ENCODE data around the gene CERS1. TPM values are rescaled to one million over a fixed set of nuclear protein-coding genes. Genes with fewer than 3 reads are reported as not detected.
A peak's percentile ranks its signal among the peaks of the same experiment; 100 is the strongest.

The CERS1 gene
- total RNA-seq, 1 experiment from 2014 or later: 11.4 TPM

GRCh38 chr19:18921593-18921992 lies 25.6 kb upstream of the CERS1 start:
- TF ChIP-seq EZH2 (IDR thresholded peaks at IDR 0.05; ENCODE audit: borderline replicate concordance, low read depth, low read length, poor library complexity, severe bottlenecking) (no peak), CTCF (conservative IDR thresholded peaks at IDR 0.05; ENCODE audit: low read depth, low read length) (no peak)
- no peak for DNase-seq (ENCODE audit: low spot score)
- no peak overlapping the region for H3K4me3 ChIP-seq (ENCODE audit: low read depth, low read length, poor library complexity, severe bottlenecking)
- no peaks in the 10 kb centered on the region for H3K9me3 ChIP-seq (ENCODE audit: low read depth, low read length, poor library complexity, severe bottlenecking)
- ChIA-PET POLR2A (ENCODE audit: low non-redundant PET) (no interaction called here), CTCF (no interaction called here)
- BruUV-seq (replicated peaks): no TSS peak
- H3K27ac ChIP-seq (ENCODE audit: low read depth, low read length, poor library complexity, severe bottlenecking): no peak overlapping the region
- peaks cover 36% of the 10 kb centered on the region for H3K36me3 ChIP-seq (ENCODE audit: insufficient read depth, low read length, poor library complexity, severe bottlenecking)
- no peaks in the 10 kb centered on the region for H3K27me3 ChIP-seq (replicated peaks; ENCODE audit: insufficient read depth, low read depth, low read length, poor library complexity)
- H3K4me1 ChIP-seq (ENCODE audit: insufficient read depth, low read length, poor library complexity, severe bottlenecking): peaks cover 6% of the 10 kb centered on the region
- intact Hi-C loops (cut with micrococcal nuclease; ENCODE audit: unreplicated experiment): no loop called here

- Histone ChIP-seq H3K27me3 (replicated peaks; ENCODE audit: insufficient read depth, low read depth, low read length, poor library complexity) (no peaks in the 10 kb centered on the region), H3K9me3 (ENCODE audit: low read depth, low read length, poor library complexity, severe bottlenecking) (no peaks in the 10 kb centered on the region), H3K4me3 (ENCODE audit: low read depth, low read length, poor library complexity, severe bottlenecking) (peak overlapping the region; percentile 77), H3K36me3 (ENCODE audit: insufficient read depth, low read length, poor library complexity, severe bottlenecking) (peaks cover 31% of the 10 kb centered on the region), H3K27ac (ENCODE audit: low read depth, low read length, poor library complexity, severe bottlenecking) (peak overlapping the region; percentile 59), H3K4me1 (ENCODE audit: insufficient read depth, low read length, poor library complexity, severe bottlenecking) (peaks cover 6% of the 10 kb centered on the region)
- intact Hi-C loops (cut with micrococcal nuclease; ENCODE audit: unreplicated experiment): no loop called here
- TF ChIP-seq EZH2 (IDR thresholded peaks at IDR 0.05; ENCODE audit: borderline replicate concordance, low read depth, low read length, poor library complexity, severe bottlenecking) (no peak), CTCF (conservative IDR thresholded peaks at IDR 0.05; ENCODE audit: low read depth, low read length) (no peak)
- no peak for DNase-seq (ENCODE audit: low spot score)
- ChIA-PET POLR2A (ENCODE audit: low non-redundant PET) (no interaction called here), CTCF (no interaction called here)
- BruUV-seq (replicated peaks): no TSS peak
Measured at GRCh38 chr19:18920400-18920799, 24.4 kb upstream of the CERS1 start.

- no peaks in the 10 kb centered on the region for H3K9me3 ChIP-seq (ENCODE audit: low read depth, low read length, poor library complexity, severe bottlenecking)
- peaks cover 35% of the 10 kb centered on the region for H3K36me3 ChIP-seq (ENCODE audit: insufficient read depth, low read length, poor library complexity, severe bottlenecking)
- H3K27me3 ChIP-seq (replicated peaks; ENCODE audit: insufficient read depth, low read depth, low read length, poor library complexity): no peaks in the 10 kb centered on the region
- H3K4me1 ChIP-seq (ENCODE audit: insufficient read depth, low read length, poor library complexity, severe bottlenecking): peaks cover 6% of the 10 kb centered on the region
- H3K4me3 ChIP-seq (ENCODE audit: low read depth, low read length, poor library complexity, severe bottlenecking): peak overlapping the region; percentile 77
- TF ChIP-seq CTCF (conservative IDR thresholded peaks at IDR 0.05; ENCODE audit: low read depth, low read length): no peak
- TF ChIP-seq EZH2 (IDR thresholded peaks at IDR 0.05; ENCODE audit: borderline replicate concordance, low read depth, low read length, poor library complexity, severe bottlenecking): no peak
- H3K27ac ChIP-seq (ENCODE audit: low read depth, low read length, poor library complexity, severe bottlenecking): peak overlapping the region; percentile 59
- intact Hi-C loops (cut with micrococcal nuclease; ENCODE audit: unreplicated experiment): loop anchor here (2.0 to 10.0 kb wide), 3 partner anchors 67 to 455 kb away; no protein-coding TSS in a partner anchor
- ChIA-PET POLR2A (ENCODE audit: low non-redundant PET) (no interaction called here), CTCF (interaction anchor here (1.2 to 1.3 kb wide), 2 partner anchors 24 to 67 kb away, joined by 3 to 8 read pairs; partner anchors contain the start of gene CERS1)
- DNase-seq (ENCODE audit: low spot score): no peak
- TSS peak; percentile 79 for BruUV-seq (replicated peaks)
Measured at GRCh38 chr19:18919900-18920214, 23.9 kb upstream of the CERS1 start.
